ENCODE measurements around the gene ECHS1.
A peak's percentile ranks its signal among the peaks of the same experiment; 100 is the strongest.
"Not testable (repeated sequence)": the region's sequence is repeated elsewhere in the genome, so short reads cannot be mapped to it uniquely, and the experiment has no call there.

The ECHS1 gene

GRCh38 chr10:133373174-133374090 lies at the start of gene ECHS1:
Gene ECHS1 (minus strand): TSS chr10:133373354. CDS start chr10:133373333, 21 bp downstream.
- H3K36me3 ChIP-seq (ENCODE audit: insufficient read depth, low read length), result peaks cover 26% of the 10 kb centered on the region
- no peak within 1 kb of the TSS for H2AFZ ChIP-seq (ENCODE audit: low read depth, low read length)
- H3K9me3 ChIP-seq (ENCODE audit: low read length), result no peaks in the 10 kb centered on the region
- H3K27me3 ChIP-seq (ENCODE audit: insufficient read depth, low read length), result no peaks in the 10 kb centered on the region
- H3K4me1 ChIP-seq (ENCODE audit: insufficient read depth, low read length), result peaks cover 16% of the 10 kb centered on the region
- peak within 1 kb of the TSS; percentile 95 for H3K4me3 ChIP-seq (ENCODE audit: low read length)

DNA sequence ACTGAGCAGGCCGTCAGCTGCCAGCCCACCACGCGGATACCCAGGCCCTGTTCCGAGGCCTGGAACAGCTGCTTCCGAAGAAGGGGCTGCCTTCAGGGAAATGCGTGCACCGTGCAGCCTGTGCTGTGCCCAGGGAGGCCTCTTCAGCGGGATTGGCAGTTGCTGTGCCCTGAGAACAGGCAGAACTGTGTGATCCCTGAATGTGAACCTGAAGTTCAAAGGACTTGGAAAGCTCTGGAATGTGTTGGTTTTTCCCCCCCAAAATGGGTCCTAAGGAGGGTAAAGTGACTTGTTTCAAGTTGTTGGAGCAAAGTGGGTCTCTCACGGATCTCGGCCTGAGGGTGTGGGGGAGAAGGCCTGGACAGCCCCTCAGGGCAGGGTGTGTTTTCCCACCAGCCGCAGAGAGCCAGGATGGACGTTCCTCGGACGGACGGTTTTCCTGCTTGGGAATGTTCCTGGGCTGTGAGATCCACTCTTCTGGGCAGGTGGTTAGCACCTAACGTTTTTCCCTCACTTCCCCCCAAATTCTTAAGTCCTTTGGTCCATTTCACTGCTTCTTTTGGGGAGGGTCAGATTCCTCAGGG lies 49.2 kb upstream of the ECHS1 start:
- no peak overlapping the region for H2AFZ ChIP-seq (ENCODE audit: low read depth, low read length)
- peaks cover 23% of the 10 kb centered on the region for H3K36me3 ChIP-seq (ENCODE audit: insufficient read depth, low read length)
- no peak overlapping the region for H3K4me3 ChIP-seq (ENCODE audit: low read length)
- H3K4me1 ChIP-seq (ENCODE audit: insufficient read depth, low read length), result no peaks in the 10 kb centered on the region
- H3K27me3 ChIP-seq (ENCODE audit: insufficient read depth, low read length), result no peaks in the 10 kb centered on the region
- H3K9me3 ChIP-seq (ENCODE audit: low read length), result peaks cover 2% of the 10 kb centered on the region

GRCh38 chr10:133421336-133422222 lies 48.4 kb upstream of the ECHS1 start:
- H3K27me3 ChIP-seq (ENCODE audit: insufficient read depth, low read length), result no peaks in the 10 kb centered on the region
- no peak overlapping the region for H2AFZ ChIP-seq (ENCODE audit: low read depth, low read length)
- peaks cover 2% of the 10 kb centered on the region for H3K9me3 ChIP-seq (ENCODE audit: low read length)
- peaks cover 23% of the 10 kb centered on the region for H3K36me3 ChIP-seq (ENCODE audit: insufficient read depth, low read length)
- H3K4me1 ChIP-seq (ENCODE audit: insufficient read depth, low read length), result no peaks in the 10 kb centered on the region
- H3K4me3 ChIP-seq (ENCODE audit: low read length), result no peak overlapping the region

- no peak overlapping the region for H2AFZ ChIP-seq (ENCODE audit: low read depth, low read length)
- no peaks in the 10 kb centered on the region for H3K4me1 ChIP-seq (ENCODE audit: insufficient read depth, low read length)
- no peaks in the 10 kb centered on the region for H3K27me3 ChIP-seq (ENCODE audit: insufficient read depth, low read length)
- peaks cover 6% of the 10 kb centered on the region for H3K9me3 ChIP-seq (ENCODE audit: low read length)
- H3K36me3 ChIP-seq (ENCODE audit: insufficient read depth, low read length), result peaks cover 29% of the 10 kb centered on the region
- no peak overlapping the region for H3K4me3 ChIP-seq (ENCODE audit: low read length)
Measured at GRCh38 chr10:133420579-133420978, 47.4 kb upstream of the ECHS1 start.

GRCh38 chr10:133420028-133420427 lies 46.9 kb upstream of the ECHS1 start:
- H3K27me3 ChIP-seq (ENCODE audit: insufficient read depth, low read length), result no peaks in the 10 kb centered on the region
- peaks cover 34% of the 10 kb centered on the region for H3K36me3 ChIP-seq (ENCODE audit: insufficient read depth, low read length)
- H2AFZ ChIP-seq (ENCODE audit: low read depth, low read length), result no peak overlapping the region
- H3K4me1 ChIP-seq (ENCODE audit: insufficient read depth, low read length), result no peaks in the 10 kb centered on the region
- peaks cover 11% of the 10 kb centered on the region for H3K9me3 ChIP-seq (ENCODE audit: low read length)
- no peak overlapping the region for H3K4me3 ChIP-seq (ENCODE audit: low read length)

- H2AFZ ChIP-seq (ENCODE audit: low read depth, low read length), result no peak overlapping the region
- peaks cover 12% of the 10 kb centered on the region for H3K9me3 ChIP-seq (ENCODE audit: low read length)
- H3K27me3 ChIP-seq (ENCODE audit: insufficient read depth, low read length), result no peaks in the 10 kb centered on the region
- no peaks in the 10 kb centered on the region for H3K4me1 ChIP-seq (ENCODE audit: insufficient read depth, low read length)
- no peak overlapping the region for H3K4me3 ChIP-seq (ENCODE audit: low read length)
- H3K36me3 ChIP-seq (ENCODE audit: insufficient read depth, low read length), result peaks cover 36% of the 10 kb centered on the region
Measured at GRCh38 chr10:133419211-133419950, 46.2 kb upstream of the ECHS1 start.

DNA sequence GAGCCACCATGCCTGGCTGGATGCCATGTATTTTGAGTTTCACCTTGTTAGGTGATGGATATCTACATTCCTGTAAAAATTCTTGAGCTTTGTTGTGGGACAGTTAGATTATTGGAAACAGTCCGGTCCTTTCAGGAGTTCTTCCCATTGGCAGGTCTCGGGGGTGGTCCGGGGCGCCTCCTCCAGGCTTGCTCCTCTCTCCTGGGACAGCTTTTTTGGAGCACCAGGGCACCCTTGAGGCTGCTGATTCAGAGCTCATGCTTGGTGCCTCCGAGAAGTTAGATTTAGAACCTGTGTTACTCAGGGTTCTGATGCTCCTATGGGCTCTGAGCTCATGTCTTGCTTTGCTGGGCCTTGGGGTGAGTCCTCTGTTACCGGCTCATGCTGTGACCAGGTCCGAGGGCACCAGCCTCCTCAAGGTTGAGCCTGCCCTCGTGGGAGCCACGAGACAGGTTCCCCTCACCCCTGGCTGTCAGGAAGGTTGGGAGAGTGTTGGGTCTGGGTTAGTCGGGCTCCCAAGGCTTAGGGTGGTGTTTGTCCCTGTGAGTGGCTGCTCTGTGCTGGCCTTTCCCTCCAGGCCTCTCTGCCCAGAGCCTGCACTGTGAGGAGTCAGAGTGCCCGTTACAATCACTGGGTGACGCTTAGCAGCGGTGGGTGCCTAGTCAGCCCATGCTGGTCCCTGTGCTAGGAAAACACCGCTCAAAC lies 45.3 kb upstream of the ECHS1 start:
- Histone ChIP-seq H3K36me3 (ENCODE audit: insufficient read depth, low read length) (peaks cover 38% of the 10 kb centered on the region), H2AFZ (ENCODE audit: low read depth, low read length) (no peak overlapping the region), H3K4me3 (ENCODE audit: low read length) (no peak overlapping the region)

GRCh38 chr10:133415752-133416151 lies 42.6 kb upstream of the ECHS1 start:
- Histone ChIP-seq H3K36me3 (ENCODE audit: insufficient read depth, low read length) (peaks cover 58% of the 10 kb centered on the region), H3K9me3 (ENCODE audit: low read length) (peaks cover 27% of the 10 kb centered on the region), H2AFZ (ENCODE audit: low read depth, low read length) (no peak overlapping the region), H3K27me3 (ENCODE audit: insufficient read depth, low read length) (no peaks in the 10 kb centered on the region), H3K4me1 (ENCODE audit: insufficient read depth, low read length) (no peaks in the 10 kb centered on the region), H3K4me3 (ENCODE audit: low read length) (no peak overlapping the region)

More for the DNA sequence above, 45.3 kb upstream of the ECHS1 start:
- no peaks in the 10 kb centered on the region for H3K4me1 ChIP-seq (ENCODE audit: insufficient read depth, low read length)
- H3K9me3 ChIP-seq (ENCODE audit: low read length), result peaks cover 14% of the 10 kb centered on the region
- no peaks in the 10 kb centered on the region for H3K27me3 ChIP-seq (ENCODE audit: insufficient read depth, low read length)

GRCh38 chr10:133414401-133414800 lies 41.2 kb upstream of the ECHS1 start:
- not testable (repeated sequence) for H3K4me3 ChIP-seq (ENCODE audit: low read length); H2AFZ ChIP-seq (ENCODE audit: low read depth, low read length); H3K27me3 ChIP-seq (ENCODE audit: insufficient read depth, low read length); H3K4me1 ChIP-seq (ENCODE audit: insufficient read depth, low read length)
- Histone ChIP-seq H3K9me3 (ENCODE audit: low read length) (peaks cover 35% of the 10 kb centered on the region), H3K36me3 (ENCODE audit: insufficient read depth, low read length) (peaks cover 56% of the 10 kb centered on the region)

GRCh38 chr10:133412381-133412711 lies 39.2 kb upstream of the ECHS1 start:
- no peak overlapping the region for H2AFZ ChIP-seq (ENCODE audit: low read depth, low read length)
- H3K36me3 ChIP-seq (ENCODE audit: insufficient read depth, low read length), result peaks cover 59% of the 10 kb centered on the region
- peaks cover 46% of the 10 kb centered on the region for H3K9me3 ChIP-seq (ENCODE audit: low read length)
- no peaks in the 10 kb centered on the region for H3K4me1 ChIP-seq (ENCODE audit: insufficient read depth, low read length)
- H3K27me3 ChIP-seq (ENCODE audit: insufficient read depth, low read length), result no peaks in the 10 kb centered on the region
- no peak overlapping the region for H3K4me3 ChIP-seq (ENCODE audit: low read length)

DNA sequence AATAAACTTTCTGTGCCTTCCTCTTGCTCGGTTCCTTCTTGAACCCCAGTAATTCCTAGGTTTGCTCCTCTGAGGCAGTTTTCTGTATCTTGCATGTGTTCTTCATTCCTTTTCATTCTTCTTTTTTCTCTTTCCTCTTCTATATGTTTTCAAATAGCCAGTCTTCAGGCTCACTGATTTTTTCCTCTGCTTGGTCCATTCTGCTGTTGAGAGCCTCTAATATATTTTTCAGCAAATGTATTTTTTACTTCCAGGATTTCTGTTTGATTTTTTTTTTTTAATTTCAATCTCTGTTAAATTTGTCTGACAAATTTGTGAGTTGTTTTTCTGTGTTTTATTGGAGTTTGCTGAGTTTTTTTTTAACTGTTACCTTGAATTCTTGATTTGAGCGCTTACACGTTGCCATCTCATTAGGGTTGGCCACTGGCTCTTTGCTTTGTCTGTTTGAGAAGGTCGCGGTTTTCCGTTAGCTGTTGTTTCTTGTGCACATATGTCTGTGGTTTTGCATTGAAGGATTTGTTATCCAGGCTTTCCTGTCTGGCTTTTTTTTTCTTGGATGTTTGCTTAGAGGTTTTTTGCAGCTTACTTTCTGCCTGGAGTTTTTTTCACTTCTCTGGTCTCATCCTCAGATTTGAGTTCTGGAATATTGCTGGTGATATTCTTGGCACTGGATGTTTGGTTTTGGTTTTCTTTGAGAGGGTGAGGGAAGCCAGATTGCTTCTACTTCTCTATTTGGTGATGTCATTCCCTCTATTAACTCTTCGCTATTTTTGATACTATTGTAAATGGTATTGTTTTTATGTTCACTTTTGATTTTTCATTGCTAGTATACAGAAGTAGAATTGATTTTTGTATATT lies 38.6 kb upstream of the ECHS1 start:
- peaks cover 63% of the 10 kb centered on the region for H3K36me3 ChIP-seq (ENCODE audit: insufficient read depth, low read length)
- no peak overlapping the region for H3K4me3 ChIP-seq (ENCODE audit: low read length)
- no peaks in the 10 kb centered on the region for H3K27me3 ChIP-seq (ENCODE audit: insufficient read depth, low read length)
- no peaks in the 10 kb centered on the region for H3K4me1 ChIP-seq (ENCODE audit: insufficient read depth, low read length)
- peaks cover 51% of the 10 kb centered on the region for H3K9me3 ChIP-seq (ENCODE audit: low read length)
- H2AFZ ChIP-seq (ENCODE audit: low read depth, low read length), result no peak overlapping the region
